WTC11 (cell line): Measurements from ENCODE around the gene ENAH.

Source experiments
- CTCF ChIP-seq: fragments of 200-600 bp; IDR thresholded peaks from 2 replicates; pipeline ENCODE4 v1.8.0; 2022; ENCODE audit warnings: antibody characterized with exemption
- JAZF1 ChIP-seq: fragments of 250-450 bp; sonication (Bioruptor Pico); IDR thresholded peaks from 2 replicates; pipeline ENCODE4 v1.9.0; 2021; ENCODE audit warnings: moderate library complexity, mild to moderate bottlenecking, inconsistent platforms
- MAX ChIP-seq: sonication (generic); formaldehyde crosslinking; IDR thresholded peaks from 2 replicates; pipeline ENCODE4 v1.8.0; 2022; ENCODE audit warnings: mild to moderate bottlenecking, missing genetic modification reagents
- NFE2L1 ChIP-seq: sonication (generic); formaldehyde crosslinking; IDR thresholded peaks from 2 replicates; pipeline ENCODE4 v1.8.1; 2023; ENCODE audit warnings: missing genetic modification reagents
- SP1 ChIP-seq: sonication (generic); formaldehyde crosslinking; conservative IDR thresholded peaks from 2 replicates; pipeline ENCODE4 v1.8.1; 2022; ENCODE audit warnings: missing genetic modification reagents
- TP53 ChIP-seq: sonication (generic); formaldehyde crosslinking; IDR thresholded peaks from 2 replicates; pipeline ENCODE4 v1.8.1; 2023; ENCODE audit warnings: mild to moderate bottlenecking, missing genetic modification reagents
- USF2 ChIP-seq: sonication (generic); formaldehyde crosslinking; IDR thresholded peaks from 2 replicates; pipeline ENCODE4 v1.8.1; 2023; ENCODE audit warnings: mild to moderate bottlenecking, missing genetic modification reagents, moderate library complexity
- TF ChIP-seq, protein P1 (sequence below): sonication (generic); formaldehyde crosslinking; IDR thresholded peaks from 2 replicates; pipeline ENCODE4 v1.8.1; 2023; ENCODE audit warnings: mild to moderate bottlenecking, moderate library complexity, missing genetic modification reagents
- TF ChIP-seq, protein P2 (sequence below): sonication (generic); formaldehyde crosslinking; IDR thresholded peaks from 2 replicates; pipeline ENCODE4 v1.8.1; 2023; ENCODE audit warnings: mild to moderate bottlenecking, missing genetic modification reagents
- TF ChIP-seq, protein P3 (sequence below): sonication (generic); formaldehyde crosslinking; conservative IDR thresholded peaks from 2 replicates; pipeline ENCODE4 v1.8.1; 2022; ENCODE audit warnings: mild to moderate bottlenecking, missing genetic modification reagents

- no peak for TF ChIP-seq CTCF
- TF ChIP-seq MAX (CRISPR knock-in tag) = no peak
- no peak for TF ChIP-seq JAZF1 (CRISPR knock-in tag)
- TF ChIP-seq TP53 (CRISPR knock-in tag) = no peak
- TF ChIP-seq, protein P1, sequence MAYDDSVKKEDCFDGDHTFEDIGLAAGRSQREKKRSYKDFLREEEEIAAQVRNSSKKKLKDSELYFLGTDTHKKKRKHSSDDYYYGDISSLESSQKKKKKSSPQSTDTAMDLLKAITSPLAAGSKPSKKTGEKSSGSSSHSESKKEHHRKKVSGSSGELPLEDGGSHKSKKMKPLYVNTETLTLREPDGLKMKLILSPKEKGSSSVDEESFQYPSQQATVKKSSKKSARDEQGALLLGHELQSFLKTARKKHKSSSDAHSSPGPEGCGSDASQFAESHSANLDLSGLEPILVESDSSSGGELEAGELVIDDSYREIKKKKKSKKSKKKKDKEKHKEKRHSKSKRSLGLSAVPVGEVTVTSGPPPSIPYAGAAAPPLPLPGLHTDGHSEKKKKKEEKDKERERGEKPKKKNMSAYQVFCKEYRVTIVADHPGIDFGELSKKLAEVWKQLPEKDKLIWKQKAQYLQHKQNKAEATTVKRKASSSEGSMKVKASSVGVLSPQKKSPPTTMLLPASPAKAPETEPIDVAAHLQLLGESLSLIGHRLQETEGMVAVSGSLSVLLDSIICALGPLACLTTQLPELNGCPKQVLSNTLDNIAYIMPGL (CRISPR knock-in tag) = no peak
- no peak for TF ChIP-seq NFE2L1
- no peak for TF ChIP-seq SP1
- TF ChIP-seq, protein P2, sequence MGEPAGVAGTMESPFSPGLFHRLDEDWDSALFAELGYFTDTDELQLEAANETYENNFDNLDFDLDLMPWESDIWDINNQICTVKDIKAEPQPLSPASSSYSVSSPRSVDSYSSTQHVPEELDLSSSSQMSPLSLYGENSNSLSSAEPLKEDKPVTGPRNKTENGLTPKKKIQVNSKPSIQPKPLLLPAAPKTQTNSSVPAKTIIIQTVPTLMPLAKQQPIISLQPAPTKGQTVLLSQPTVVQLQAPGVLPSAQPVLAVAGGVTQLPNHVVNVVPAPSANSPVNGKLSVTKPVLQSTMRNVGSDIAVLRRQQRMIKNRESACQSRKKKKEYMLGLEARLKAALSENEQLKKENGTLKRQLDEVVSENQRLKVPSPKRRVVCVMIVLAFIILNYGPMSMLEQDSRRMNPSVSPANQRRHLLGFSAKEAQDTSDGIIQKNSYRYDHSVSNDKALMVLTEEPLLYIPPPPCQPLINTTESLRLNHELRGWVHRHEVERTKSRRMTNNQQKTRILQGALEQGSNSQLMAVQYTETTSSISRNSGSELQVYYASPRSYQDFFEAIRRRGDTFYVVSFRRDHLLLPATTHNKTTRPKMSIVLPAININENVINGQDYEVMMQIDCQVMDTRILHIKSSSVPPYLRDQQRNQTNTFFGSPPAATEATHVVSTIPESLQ = no peak
- no peak for TF ChIP-seq USF2 (CRISPR knock-in tag)
- TF ChIP-seq, protein P3, sequence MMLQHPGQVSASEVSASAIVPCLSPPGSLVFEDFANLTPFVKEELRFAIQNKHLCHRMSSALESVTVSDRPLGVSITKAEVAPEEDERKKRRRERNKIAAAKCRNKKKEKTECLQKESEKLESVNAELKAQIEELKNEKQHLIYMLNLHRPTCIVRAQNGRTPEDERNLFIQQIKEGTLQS = no peak
These were observed 135.7 kb downstream of the ENAH start for GRCh38 chr1:225517221-225517620.
